ENCODE measurements around the gene SLC15A5. TPM values are rescaled to one million over a fixed set of nuclear protein-coding genes. Genes with fewer than 3 reads are reported as not detected.

SLC15A5 gene
- total and polyA plus RNA-seq, 2 of the 4 experiments (the other 2 are of a cell fraction): not detected

- no peak overlapping the region for H2AFZ ChIP-seq (replicated peaks; ENCODE audit: low read length, poor library complexity)
- no peaks in the 10 kb centered on the region for H3K79me1 ChIP-seq (ENCODE audit: low read depth in 1 of 2, low read length in 2 of 2)
- in situ Hi-C loops (cut with MboI; ENCODE audit: low sequenced_read_pairs): no loop called here
- intact Hi-C loops (cut with micrococcal nuclease): no loop called here
- no peak overlapping the region for H3K14ac ChIP-seq (replicated peaks; ENCODE audit: low read depth, low read length)
- WGBS, 2 experiments (ENCODE audit: extremely low coverage in 2 of 2, insufficient read length in 1 of 2): no CpG with 5 or more reads among the region's 1 CpG
- no peak for TF ChIP-seq BHLHE40 (IDR thresholded peaks at IDR 0.05; ENCODE audit: low read depth, low read length)
- no peak for TF ChIP-seq FOS (IDR thresholded peaks at IDR 0.05; ENCODE audit: low read depth, low read length)
- no peak for TF ChIP-seq MXI1 (IDR thresholded peaks at IDR 0.05; ENCODE audit: borderline replicate concordance, low read depth, low read length)
- no peak for TF ChIP-seq POLR2A (IDR thresholded peaks at IDR 0.05; ENCODE audit: low read depth, low read length)
- TF ChIP-seq RFX5 (IDR thresholded peaks at IDR 0.05; ENCODE audit: low read depth, low read length): no peak
- TF ChIP-seq MAFK (IDR thresholded peaks at IDR 0.05; ENCODE audit: low read depth, low read length): no peak
- TF ChIP-seq CHD1 (IDR thresholded peaks at IDR 0.05; ENCODE audit: low read depth, low read length): no peak
- TF ChIP-seq RAD21 (IDR thresholded peaks at IDR 0.05; ENCODE audit: low read length): no peak
- no peak for TF ChIP-seq NFE2L2 (IDR thresholded peaks at IDR 0.05; ENCODE audit: low read depth, low read length)
- TF ChIP-seq ELK1 (IDR thresholded peaks at IDR 0.05; ENCODE audit: borderline replicate concordance, low read depth, low read length): no peak
- TF ChIP-seq CEBPB (IDR thresholded peaks at IDR 0.05; ENCODE audit: low read depth, low read length): no peak
- H2AK9ac ChIP-seq (replicated peaks; ENCODE audit: low read depth, low read length, poor library complexity): no peak overlapping the region
- no peak overlapping the region for H3K4ac ChIP-seq (ENCODE audit: low read depth, low read length)
- ChIA-PET POLR2A (ENCODE audit: unreplicated experiment) (no interaction called here), CTCF (no interaction called here)
- H3K9ac ChIP-seq (ENCODE audit: low read depth, low read length): no peak overlapping the region
- no peak overlapping the region for H3K23ac ChIP-seq (ENCODE audit: low read depth, low read length)
- no peak overlapping the region for H4K91ac ChIP-seq (ENCODE audit: insufficient read depth, low read depth, low read length)
- H2BK20ac ChIP-seq (ENCODE audit: low read depth, low read length): no peak overlapping the region
- no peak overlapping the region for H2AK5ac ChIP-seq (ENCODE audit: low read depth, low read length)
- no peak overlapping the region for H4K8ac ChIP-seq (ENCODE audit: low read depth in 2 of 2, low read length in 2 of 2)
- H3K27ac ChIP-seq (ENCODE audit: insufficient read depth, low read length): no peak overlapping the region
- H3K4me3 ChIP-seq (ENCODE audit: insufficient read depth, low read depth, low read length): no peak overlapping the region
- H4K5ac ChIP-seq (ENCODE audit: low read depth, low read length): no peak overlapping the region
- H4K20me1 ChIP-seq (ENCODE audit: insufficient read depth, low read length): no peaks in the 10 kb centered on the region
- no peaks in the 10 kb centered on the region for H3K27me3 ChIP-seq (ENCODE audit: control insufficient read depth, insufficient read depth, low read length)
- H2BK5ac ChIP-seq (ENCODE audit: low read depth, low read length, poor library complexity, severe bottlenecking): no peak overlapping the region
- H3K9me1 ChIP-seq (ENCODE audit: insufficient read depth, low read length): no peaks in the 10 kb centered on the region
- H3K36me3 ChIP-seq (ENCODE audit: control insufficient read depth, insufficient read depth, low read length): no peaks in the 10 kb centered on the region
- no peak overlapping the region for H3K56ac ChIP-seq (ENCODE audit: extremely low read depth, insufficient read depth, low read length)
- no peak overlapping the region for H3K4me2 ChIP-seq (ENCODE audit: low read depth, low read length)
- no peak overlapping the region for H2BK15ac ChIP-seq (ENCODE audit: low read depth, low read length)
- H2BK120ac ChIP-seq (ENCODE audit: low read depth, low read length): no peak overlapping the region
- no peaks in the 10 kb centered on the region for H3K4me1 ChIP-seq (ENCODE audit: control insufficient read depth, insufficient read depth, low read length)
- no TSS peak for BruUV-seq (replicated peaks)
- no peak overlapping the region for H3K18ac ChIP-seq (ENCODE audit: low read depth, low read length)
- ATAC-seq (ENCODE audit: low read depth) (no peak), DNase-seq (no peak)
- no peaks in the 10 kb centered on the region for H3K9me3 ChIP-seq (ENCODE audit: control insufficient read depth, insufficient read depth, low read length)
- dilution Hi-C loops (cut with HindIII; ENCODE audit: low sequenced_read_pairs, unreplicated experiment): no loop called here
Observed at GRCh38 chr12:16246264-16246663, 31.2 kb downstream of the SLC15A5 start.

All from IMR-90 (cell line).